Inflammatory macrophage treated with lipopolysaccharide for 1 hour (primary cell): ENCODE results near the gene DNAH6.
"Not testable (repeated sequence)": the region's sequence is repeated elsewhere in the genome, so short reads cannot be mapped to it uniquely, and the experiment has no call there.

Source experiments
- DNase-seq, 2 donors: peaks; one replicate each; pipeline ENCODE4 v3.0.0-alpha.2; 2020 to 2022

Gene DNAH6

GRCh38 chr2:84847326-84848050 lies 331.2 kb downstream of the DNAH6 start:
- peak; percentile 9 to 21 for DNase-seq

- no peak for DNase-seq
Measured at GRCh38 chr2:84849271-84849952, 333.1 kb downstream of the DNAH6 start.

- DNase-seq: no peak
Measured at GRCh38 chr2:84850471-84850870, 334.2 kb downstream of the DNAH6 start.

GRCh38 chr2:84851876-84852275 lies 335.6 kb downstream of the DNAH6 start:
- DNase-seq: no peak

- DNase-seq: no peak
Measured at GRCh38 chr2:84854850-84855249, 338.6 kb downstream of the DNAH6 start.

- DNase-seq: no peak
Measured at GRCh38 chr2:84855731-84856130, 339.4 kb downstream of the DNAH6 start.

GRCh38 chr2:84856787-84857186 lies 340.5 kb downstream of the DNAH6 start:
- peak; percentile 39 to 49 for DNase-seq

- DNase-seq: no peak
Measured at GRCh38 chr2:84857566-84857965, 341.3 kb downstream of the DNAH6 start.

GRCh38 chr2:84858123-84858522 lies 341.8 kb downstream of the DNAH6 start:
- no peak for DNase-seq

- DNase-seq: no peak
Measured at GRCh38 chr2:84858937-84859336, 342.6 kb downstream of the DNAH6 start.

GRCh38 chr2:84861539-84861938 lies 345.2 kb downstream of the DNAH6 start:
- no peak for DNase-seq

GRCh38 chr2:84862006-84862405 lies 345.7 kb downstream of the DNAH6 start:
- no peak for DNase-seq

GRCh38 chr2:84865181-84865783 lies 349.0 kb downstream of the DNAH6 start:
- DNase-seq: peak; percentile 47 to 55

- no peak for DNase-seq
Measured at GRCh38 chr2:84866122-84866521, 349.8 kb downstream of the DNAH6 start.

- DNase-seq: not testable (repeated sequence)
Measured at GRCh38 chr2:84868327-84868726, 352.0 kb downstream of the DNAH6 start.
